ENCODE data around the gene NEB.
A peak's percentile ranks its signal among the peaks of the same experiment; 100 is the strongest.
"Not testable (repeated sequence)": the region's sequence is repeated elsewhere in the genome, so short reads cannot be mapped to it uniquely, and the experiment has no call there.

NEB gene

GRCh38 chr2:151567006-151567405 lies 167.3 kb downstream of the NEB start:
- no peaks in the 10 kb centered on the region for H3K4me1 Mint-ChIP-seq
- no peaks in the 10 kb centered on the region for H3K27me3 Mint-ChIP-seq (ENCODE audit: low read depth)
- H3K27ac Mint-ChIP-seq: no peak overlapping the region
- no peaks in the 10 kb centered on the region for H3K36me3 Mint-ChIP-seq (ENCODE audit: low read depth)
- no peak for TF ChIP-seq CTCF (IDR thresholded peaks at IDR 0.05; ENCODE audit: unreplicated experiment in 3 of 3)
- no peaks in the 10 kb centered on the region for H3K9me3 Mint-ChIP-seq
- H3K4me3 Mint-ChIP-seq: no peak overlapping the region

DNA sequence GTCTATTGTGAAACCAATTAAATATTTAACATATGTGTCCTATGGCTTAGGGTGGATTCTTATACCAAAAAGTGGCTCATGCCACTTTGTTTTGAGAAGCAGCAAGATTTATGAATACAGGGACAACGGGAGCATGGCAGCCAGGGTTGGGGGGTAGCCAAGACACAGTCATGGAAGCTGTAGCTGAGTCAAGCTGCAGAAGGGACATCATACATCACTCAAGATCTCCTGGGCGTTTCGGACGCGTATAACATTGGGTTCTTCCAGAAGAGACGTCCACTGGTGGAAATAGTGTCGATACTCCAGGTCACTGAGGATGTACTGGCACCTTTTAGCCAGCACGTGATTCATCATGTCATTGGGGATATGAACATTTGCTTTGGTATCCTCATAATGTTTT lies 171.9 kb downstream of the NEB start:
- Mint-ChIP-seq H3K27me3 (ENCODE audit: low read depth) (no peaks in the 10 kb centered on the region), H3K4me1 (peaks cover 4% of the 10 kb centered on the region), H3K9me3 (no peaks in the 10 kb centered on the region), H3K27ac (no peak overlapping the region), H3K36me3 (ENCODE audit: low read depth) (no peaks in the 10 kb centered on the region), H3K4me3 (no peak overlapping the region)
- TF ChIP-seq CTCF (IDR thresholded peaks at IDR 0.05; ENCODE audit: unreplicated experiment in 3 of 3): no peak

DNA sequence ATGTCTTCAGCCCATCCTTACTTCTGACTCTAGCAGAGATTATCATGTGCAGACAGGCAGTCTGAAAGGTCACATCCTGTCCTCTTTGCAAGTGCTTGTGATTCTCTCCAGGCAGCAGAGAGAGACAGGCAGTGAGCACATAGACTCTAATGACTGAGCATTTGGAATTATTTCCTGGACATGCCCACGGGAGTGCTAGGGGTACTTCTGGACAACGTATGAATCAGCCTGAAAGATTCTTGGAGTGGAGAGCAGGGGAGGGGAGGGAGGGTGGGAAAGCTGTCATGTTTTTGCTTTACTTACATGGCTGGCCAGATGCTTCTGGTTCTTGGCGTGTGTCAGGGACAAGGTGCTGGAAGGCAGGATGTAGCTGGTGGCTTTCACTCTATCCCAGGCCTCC lies 174.0 kb downstream of the NEB start:
- no peaks in the 10 kb centered on the region for H3K9me3 Mint-ChIP-seq
- peaks cover 4% of the 10 kb centered on the region for H3K4me1 Mint-ChIP-seq
- no peaks in the 10 kb centered on the region for H3K27me3 Mint-ChIP-seq (ENCODE audit: low read depth)
- TF ChIP-seq CTCF (IDR thresholded peaks at IDR 0.05; ENCODE audit: unreplicated experiment in 3 of 3): no peak
- H3K36me3 Mint-ChIP-seq (ENCODE audit: low read depth): no peaks in the 10 kb centered on the region
- H3K27ac Mint-ChIP-seq: peak overlapping the region in 1 of 3 experiments; percentile 3
- H3K4me3 Mint-ChIP-seq: no peak overlapping the region

- not testable (repeated sequence) for H3K4me1 Mint-ChIP-seq; H3K27ac Mint-ChIP-seq; H3K27me3 Mint-ChIP-seq (ENCODE audit: low read depth); H3K9me3 Mint-ChIP-seq; H3K4me3 Mint-ChIP-seq; H3K36me3 Mint-ChIP-seq (ENCODE audit: low read depth)
These were observed 174.8 kb downstream of the NEB start for GRCh38 chr2:151559431-151559830.

GRCh38 chr2:151557883-151558282 lies 176.4 kb downstream of the NEB start:
- H3K36me3 Mint-ChIP-seq (ENCODE audit: low read depth); H3K4me1 Mint-ChIP-seq; H3K27ac Mint-ChIP-seq; H3K9me3 Mint-ChIP-seq; H3K27me3 Mint-ChIP-seq (ENCODE audit: low read depth); H3K4me3 Mint-ChIP-seq: not testable (repeated sequence)

DNA sequence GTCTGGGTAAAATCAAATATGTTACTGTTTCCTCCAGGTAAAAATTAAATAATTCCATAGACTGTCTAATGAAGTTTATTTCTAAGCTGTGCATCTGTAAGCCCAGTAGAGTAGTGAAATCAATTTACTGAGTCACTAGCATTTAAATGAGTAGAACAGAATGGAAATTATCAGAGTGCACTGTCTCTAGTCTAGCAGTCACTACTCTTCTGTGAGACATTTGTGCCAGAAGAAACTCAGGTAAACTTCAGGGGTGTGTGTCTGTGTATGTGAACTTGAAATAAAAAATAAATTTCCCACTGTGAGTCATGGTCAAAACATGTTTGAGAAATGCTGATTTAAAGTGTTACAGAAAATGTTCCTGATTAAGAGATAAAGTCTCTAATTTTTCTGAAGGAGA lies 178.2 kb downstream of the NEB start:
- Mint-ChIP-seq H3K4me3 (no peak overlapping the region), H3K36me3 (ENCODE audit: low read depth) (peaks cover 4% of the 10 kb centered on the region), H3K9me3 (no peaks in the 10 kb centered on the region), H3K4me1 (peaks cover 4% of the 10 kb centered on the region), H3K27ac (no peak overlapping the region), H3K27me3 (ENCODE audit: low read depth) (no peaks in the 10 kb centered on the region)
- no peak for TF ChIP-seq CTCF (IDR thresholded peaks at IDR 0.05; ENCODE audit: unreplicated experiment in 3 of 3)

DNA sequence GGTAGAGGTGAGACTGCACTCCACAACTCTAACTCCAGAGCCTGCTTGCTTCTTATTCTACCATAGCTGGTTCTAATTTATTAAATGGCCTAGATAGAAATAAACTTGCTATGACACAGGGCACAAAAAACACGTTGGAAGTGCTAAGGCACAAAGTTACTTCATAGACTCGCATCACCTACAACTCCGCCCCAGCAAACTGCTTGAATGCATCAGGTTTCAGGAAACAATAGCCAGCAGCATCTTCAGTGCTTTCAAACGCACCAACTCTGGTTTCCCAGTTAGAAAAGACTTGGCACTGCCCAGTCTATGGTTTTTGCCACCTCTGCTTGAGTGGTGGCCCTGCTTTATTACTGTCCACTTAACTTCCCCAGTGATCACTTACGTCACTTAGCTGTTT lies 182.0 kb downstream of the NEB start:
- no peak for TF ChIP-seq CTCF (IDR thresholded peaks at IDR 0.05; ENCODE audit: unreplicated experiment in 3 of 3)
- no peaks in the 10 kb centered on the region for H3K9me3 Mint-ChIP-seq
- no peak overlapping the region for H3K27ac Mint-ChIP-seq
- H3K27me3 Mint-ChIP-seq (ENCODE audit: low read depth): no peaks in the 10 kb centered on the region
- H3K4me1 Mint-ChIP-seq: no peaks in the 10 kb centered on the region
- H3K36me3 Mint-ChIP-seq (ENCODE audit: low read depth): peaks cover 8% of the 10 kb centered on the region
- H3K4me3 Mint-ChIP-seq: no peak overlapping the region

Measured in nephron (organoid).